ENCODE results near the gene IL3RA.
A peak's percentile ranks its signal among the peaks of the same experiment; 100 is the strongest.
"Not testable (repeated sequence)": the region's sequence is repeated elsewhere in the genome, so short reads cannot be mapped to it uniquely, and the experiment has no call there.

The IL3RA gene

GRCh38 chrX:1330605-1331004, 6.0 kb upstream of the IL3RA start:
- ChIA-PET POLR2A (no interaction called here), CTCF (no interaction called here)
- TF ChIP-seq CTCF (IDR thresholded peaks at IDR 0.05; ENCODE audit: control extremely low read depth, extremely low read depth, low read depth, missing control alignments): no peak
- DNase-seq (ENCODE audit: extremely low spot score): no peak

- CTCF ChIA-PET; POLR2A ChIA-PET; DNase-seq (ENCODE audit: extremely low spot score): not testable (repeated sequence)
Observed at GRCh38 chrX:1332433-1332832, 4.2 kb upstream of the IL3RA start.

GRCh38 chrX:1334854-1335253, 1.7 kb upstream of the IL3RA start:
- TF ChIP-seq CTCF (IDR thresholded peaks at IDR 0.05; ENCODE audit: control extremely low read depth, extremely low read depth, low read depth, missing control alignments): no peak
- DNase-seq (ENCODE audit: extremely low spot score): no peak
- ChIA-PET CTCF (no interaction called here), POLR2A (no interaction called here)

GRCh38 chrX:1336948-1337779, 579 bp downstream of the IL3RA start:
- ChIA-PET POLR2A (no interaction called here), CTCF (no interaction called here)
- DNase-seq (ENCODE audit: extremely low spot score): peak; percentile 24
- TF ChIP-seq CTCF (IDR thresholded peaks at IDR 0.05; ENCODE audit: control extremely low read depth, extremely low read depth, low read depth, missing control alignments): no peak

GRCh38 chrX:1341545-1342184, 5.1 kb downstream of the IL3RA start:
- POLR2A ChIA-PET: no interaction called here
- no peak for TF ChIP-seq CTCF (IDR thresholded peaks at IDR 0.05; ENCODE audit: control extremely low read depth, extremely low read depth, low read depth, missing control alignments)
- CTCF ChIA-PET: no interaction called here
- peak; percentile 2 for DNase-seq (ENCODE audit: extremely low spot score)

GRCh38 chrX:1349606-1350005, 13.0 kb downstream of the IL3RA start:
- POLR2A ChIA-PET; DNase-seq (ENCODE audit: extremely low spot score); CTCF ChIA-PET: not testable (repeated sequence)

GRCh38 chrX:1351981-1352714, 15.6 kb downstream of the IL3RA start:
- ChIA-PET CTCF (no interaction called here), POLR2A (no interaction called here)
- TF ChIP-seq CTCF (IDR thresholded peaks at IDR 0.05; ENCODE audit: control extremely low read depth, extremely low read depth, low read depth, missing control alignments): no peak
- DNase-seq (ENCODE audit: extremely low spot score): peak; percentile 10

Data from GM10248 (cell line).